ENCODE measurements around the gene ETS1. TPM values are rescaled to one million over a fixed set of nuclear protein-coding genes. Genes with fewer than 3 reads are reported as not detected.

Gene ETS1
- total RNA-seq, 2 experiments from 2014 or later, result 203 to 466 TPM

GRCh38 chr11:128553662-128554362, 33.5 kb downstream of the ETS1 start:
- intact Hi-C loops (cut with micrococcal nuclease; ENCODE audit: unreplicated experiment), result loop anchor here (1.0 to 2.0 kb wide), 8 partner anchors 57 to 289 kb away; no protein-coding TSS in a partner anchor
- POLR2A ChIA-PET, result interaction anchor here (0.5 to 6.3 kb wide), 36 partner anchors 10 to 310 kb away, joined by 3 to 159 read pairs (median 5); no protein-coding TSS in a partner anchor
- peaks cover 76% of the 10 kb centered on the region for H3K4me1 ChIP-seq (ENCODE audit: insufficient read depth, low read length, poor library complexity, severe bottlenecking)

GRCh38 chr11:128552783-128553661, 34.3 kb downstream of the ETS1 start:
- H2AFZ ChIP-seq (ENCODE audit: low read length), result peak overlapping the region; percentile 7; the same call in 1 of the 2 replicates
- H3K9me3 ChIP-seq (ENCODE audit: low read length), result no peaks in the 10 kb centered on the region; the same call in 1 of the 2 replicates
- peak overlapping the region; percentile 61 for H3K4me3 ChIP-seq (ENCODE audit: low read depth, low read length, poor library complexity, severe bottlenecking)
- H3K4me1 ChIP-seq (ENCODE audit: insufficient read depth, low read length, poor library complexity, severe bottlenecking), result peaks cover 80% of the 10 kb centered on the region
- H3K9me2 ChIP-seq (ENCODE audit: insufficient read depth, low read length), result no peaks in the 10 kb centered on the region
- peak; percentile 97 for DNase-seq (ENCODE audit: low spot score)
- TF ChIP-seq EZH2phosphoT487 (IDR thresholded peaks at IDR 0.05; ENCODE audit: borderline replicate concordance, low read depth, low read length), result no peak
- intact Hi-C loops (cut with micrococcal nuclease; ENCODE audit: unreplicated experiment), result loop anchor here (1.0 to 2.0 kb wide), 8 partner anchors 31 to 290 kb away; no protein-coding TSS in a partner anchor
- ChIA-PET CTCF (ENCODE audit: unreplicated experiment) (interaction anchor here (0.6 to 3.3 kb wide), 16 partner anchors 30 to 266 kb away, joined by 3 to 37 read pairs (median 6); no protein-coding TSS in a partner anchor), POLR2A (interaction anchor here (0.5 to 6.3 kb wide), 37 partner anchors 9 to 262 kb away, joined by 3 to 159 read pairs (median 4); no protein-coding TSS in a partner anchor)
- no peaks in the 10 kb centered on the region for H3K36me3 ChIP-seq (ENCODE audit: insufficient read depth, low read length)
- peak overlapping the region; percentile 97 for H3K27ac ChIP-seq (ENCODE audit: low read depth, low read length, poor library complexity, severe bottlenecking)
- H3K79me2 ChIP-seq (ENCODE audit: insufficient read depth, low read depth, low read length), result peaks cover 6% of the 10 kb centered on the region; the same call in 1 of the 2 replicates
- BruUV-seq (replicated peaks), result no TSS peak
- H3K4me2 ChIP-seq (ENCODE audit: low read length), result peak overlapping the region; percentile 78
- no peaks in the 10 kb centered on the region for H4K20me1 ChIP-seq (ENCODE audit: insufficient read depth, low read length)

More at GRCh38 chr11:128553662-128554362, 33.5 kb downstream of the ETS1 start:
- Histone ChIP-seq H3K36me3 (ENCODE audit: insufficient read depth, low read length) (no peaks in the 10 kb centered on the region), H3K4me2 (ENCODE audit: low read length) (peak overlapping the region; percentile 78), H3K9me2 (ENCODE audit: insufficient read depth, low read length) (no peaks in the 10 kb centered on the region), H4K20me1 (ENCODE audit: insufficient read depth, low read length) (no peaks in the 10 kb centered on the region), H3K9me3 (ENCODE audit: low read length) (no peaks in the 10 kb centered on the region; the same call in 1 of the 2 replicates), H3K4me3 (ENCODE audit: low read depth, low read length, poor library complexity, severe bottlenecking) (peak overlapping the region; percentile 61), H3K79me2 (ENCODE audit: insufficient read depth, low read depth, low read length) (peaks cover 6% of the 10 kb centered on the region; the same call in 1 of the 2 replicates), H3K27ac (ENCODE audit: low read depth, low read length, poor library complexity, severe bottlenecking) (peak overlapping the region; percentile 97), H2AFZ (ENCODE audit: low read length) (peak overlapping the region; percentile 7; the same call in 1 of the 2 replicates)
- CTCF ChIA-PET (ENCODE audit: unreplicated experiment), result interaction anchor here (0.5 to 3.3 kb wide), 19 partner anchors 22 to 1629 kb away, joined by 3 to 37 read pairs (median 4); no protein-coding TSS in a partner anchor
- TSS peak; percentile 97 for BruUV-seq (replicated peaks)
- peak; percentile 75 for DNase-seq (ENCODE audit: low spot score)
- TF ChIP-seq EZH2phosphoT487 (IDR thresholded peaks at IDR 0.05; ENCODE audit: borderline replicate concordance, low read depth, low read length), result no peak
- peak; percentile 87 for TF ChIP-seq CTCF (conservative IDR thresholded peaks at IDR 0.05; ENCODE audit: low read length)
